ENCODE measurements around the gene ST8SIA1.

The ST8SIA1 gene

GRCh38 chr12:22242726-22243125 lies 91.8 kb downstream of the ST8SIA1 start:
- DNase-seq (ENCODE audit: low spot score), result no peak

- no peak for DNase-seq (ENCODE audit: low spot score)
Measured at GRCh38 chr12:22238211-22238610, 96.3 kb downstream of the ST8SIA1 start.

GRCh38 chr12:22234561-22234960 lies 99.9 kb downstream of the ST8SIA1 start:
- DNase-seq (ENCODE audit: low spot score), result no peak

DNA sequence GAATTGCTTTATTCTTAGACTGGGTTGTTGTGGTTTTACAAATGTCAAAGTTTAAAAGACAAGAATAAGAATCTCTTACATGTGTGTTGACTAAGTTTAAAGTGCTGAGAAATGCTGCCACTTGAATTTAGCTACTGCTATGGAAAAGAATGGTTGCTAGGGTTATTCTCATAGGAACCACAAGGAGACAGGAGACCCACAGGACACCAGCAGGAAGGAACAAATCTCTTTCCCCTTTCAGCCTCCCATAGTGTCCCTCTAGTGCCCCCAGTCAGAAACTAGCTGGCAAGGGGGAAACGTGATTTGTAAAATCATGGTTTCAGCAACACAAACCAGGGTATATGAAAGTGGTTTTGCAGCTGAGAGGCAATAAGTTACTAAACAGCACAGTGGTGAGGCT lies 102.7 kb downstream of the ST8SIA1 start:
- DNase-seq (ENCODE audit: low spot score), result no peak

DNA sequence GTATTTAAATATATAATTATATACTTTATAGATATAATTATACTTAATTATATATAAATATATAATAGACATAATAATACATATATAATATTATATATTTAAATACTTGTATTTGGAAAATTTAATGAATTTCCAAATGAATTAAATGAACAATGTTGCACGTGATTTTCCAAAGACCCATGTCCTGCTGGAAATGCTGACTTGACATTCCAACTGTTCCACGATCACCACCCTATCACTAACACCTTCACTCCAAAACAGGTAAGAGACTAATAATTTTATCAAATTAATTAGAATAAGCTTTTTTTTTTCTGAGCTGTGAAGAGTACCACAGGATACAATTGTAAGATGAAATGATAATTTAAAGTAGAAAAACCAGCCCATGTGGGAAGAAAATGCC lies 103.4 kb downstream of the ST8SIA1 start:
- DNase-seq (ENCODE audit: low spot score), result no peak

GRCh38 chr12:22230280-22230794 lies 104.2 kb downstream of the ST8SIA1 start:
- DNase-seq (ENCODE audit: low spot score), result no peak

DNA sequence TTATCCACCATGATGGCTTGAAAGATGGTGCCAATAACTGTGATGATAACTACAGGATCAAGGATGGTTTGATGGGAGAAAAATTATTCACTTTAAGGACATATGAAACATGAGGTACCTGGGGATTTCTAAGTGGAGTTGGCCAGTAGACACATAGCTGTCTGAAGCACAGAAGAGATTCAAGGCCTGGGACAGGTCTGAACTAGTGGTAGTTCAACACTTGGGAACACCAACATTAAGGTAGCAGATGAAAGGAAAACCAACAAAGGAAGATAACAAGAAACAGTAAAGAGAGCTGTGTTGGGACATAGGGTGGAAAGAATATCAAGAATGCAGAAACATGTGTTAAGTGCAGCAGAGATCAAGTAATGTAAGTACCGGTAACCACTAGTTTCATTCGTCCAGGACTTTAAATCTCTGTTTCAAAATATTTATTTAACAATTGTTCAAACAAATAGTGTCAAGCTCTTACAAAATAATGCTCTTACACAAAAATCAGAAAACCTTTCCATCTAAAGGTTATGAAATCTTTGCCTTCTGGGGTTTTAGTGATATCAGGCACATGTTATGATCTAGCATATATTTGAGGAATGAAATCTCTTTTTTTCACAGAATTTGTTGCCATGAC lies 104.7 kb downstream of the ST8SIA1 start:
- no peak for DNase-seq (ENCODE audit: low spot score)

DNA sequence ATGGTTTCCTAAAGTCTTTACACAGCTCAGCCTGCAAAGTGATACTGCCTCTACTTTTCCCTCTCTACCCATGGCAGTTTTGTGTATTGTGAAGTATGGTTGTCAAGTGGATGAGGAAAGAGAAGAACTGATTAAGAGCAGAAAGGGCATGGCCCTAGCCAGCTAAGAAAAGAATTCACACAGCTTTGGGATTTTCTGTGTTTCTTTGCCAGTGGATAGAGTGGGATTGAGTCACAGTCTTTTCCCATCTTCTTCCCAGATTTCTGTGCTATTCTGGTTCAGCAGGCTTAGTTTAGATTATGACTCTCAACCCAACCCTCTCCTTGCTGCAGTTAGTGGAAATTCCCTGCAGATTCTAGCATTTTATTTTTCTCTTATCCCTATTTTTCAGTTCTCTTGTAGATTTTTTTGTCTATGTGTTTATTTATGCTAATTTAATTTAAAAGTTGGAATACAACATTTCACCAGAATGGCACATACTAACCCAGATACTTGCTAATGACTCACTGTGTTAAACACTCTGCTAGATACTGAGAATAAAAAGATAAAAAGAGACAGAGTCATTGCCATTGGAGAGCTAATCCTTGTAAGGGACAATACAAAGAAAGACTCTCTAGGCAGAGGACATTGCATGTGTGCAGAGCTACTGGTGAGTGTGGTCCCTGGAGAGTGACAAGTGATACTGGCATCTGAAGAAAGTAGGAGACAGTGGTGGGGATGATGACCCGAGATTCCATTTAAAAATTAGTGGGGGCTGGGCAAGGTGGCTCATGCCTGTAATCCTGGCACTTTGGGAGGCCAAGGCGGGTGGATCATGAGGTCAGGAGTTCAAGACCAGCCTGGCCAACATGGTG lies 106.3 kb downstream of the ST8SIA1 start:
- no peak for DNase-seq (ENCODE audit: low spot score)

DNA sequence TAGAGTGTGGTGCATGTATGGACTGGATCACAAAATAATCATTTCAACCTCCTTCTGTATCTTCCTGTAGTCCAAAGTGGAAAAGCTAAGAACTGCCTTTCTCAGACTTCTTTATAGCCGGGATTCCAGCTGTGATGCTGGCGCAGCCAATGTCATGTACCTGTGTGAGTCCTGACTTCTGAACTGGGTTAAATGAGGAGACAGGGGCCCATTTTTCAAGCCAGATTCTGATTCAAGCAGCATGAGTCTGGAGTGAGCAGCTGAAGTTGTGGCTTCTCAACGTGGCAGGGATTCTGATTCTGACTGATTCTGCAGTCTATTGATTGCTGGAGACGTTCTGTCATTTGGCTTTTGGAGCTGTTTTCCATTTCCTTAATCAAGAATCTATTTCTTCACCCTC lies 111.2 kb downstream of the ST8SIA1 start:
- peak; percentile 11 for DNase-seq (ENCODE audit: low spot score)

GRCh38 chr12:22217556-22217955 lies 117.0 kb downstream of the ST8SIA1 start:
- DNase-seq (ENCODE audit: low spot score), result no peak

DNA sequence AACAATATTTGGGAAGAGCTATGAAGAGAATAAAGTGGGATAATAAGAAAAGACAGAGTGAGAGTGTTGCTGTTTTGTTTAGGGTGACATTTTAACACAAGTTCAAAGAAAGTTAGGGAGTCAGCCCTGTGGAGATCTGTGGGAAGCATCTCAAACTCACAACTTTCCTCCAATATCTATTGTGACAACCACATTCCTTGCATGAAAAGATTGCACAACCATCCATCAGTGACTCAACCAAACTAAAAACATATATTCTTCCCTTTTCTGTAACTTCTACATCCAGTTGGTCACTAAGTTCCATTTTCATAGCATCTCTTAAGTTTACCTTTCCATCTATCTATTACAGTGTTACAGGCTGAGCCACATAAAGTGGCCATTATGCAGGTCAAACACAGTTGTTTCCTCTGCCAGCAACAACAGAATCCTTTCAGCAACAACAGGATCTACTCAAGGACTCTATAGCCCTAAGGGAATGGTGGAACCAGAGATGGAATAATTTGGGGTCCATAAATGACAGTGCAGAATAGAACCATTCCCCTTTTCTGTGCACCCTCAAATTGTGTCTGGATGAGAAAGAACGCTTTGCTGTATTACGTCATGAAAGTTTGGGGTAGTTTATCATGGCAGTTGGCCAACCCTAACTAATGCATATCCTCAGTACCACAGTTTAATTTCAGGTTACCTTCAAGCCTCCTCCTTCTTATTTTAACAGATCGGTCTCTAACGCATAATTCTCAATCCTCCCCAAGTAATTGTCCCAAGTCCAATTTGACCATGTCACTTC lies 118.8 kb downstream of the ST8SIA1 start:
- DNase-seq (ENCODE audit: low spot score), result no peak

GRCh38 chr12:22211128-22211527 lies 123.4 kb downstream of the ST8SIA1 start:
- no peak for DNase-seq (ENCODE audit: low spot score)

DNA sequence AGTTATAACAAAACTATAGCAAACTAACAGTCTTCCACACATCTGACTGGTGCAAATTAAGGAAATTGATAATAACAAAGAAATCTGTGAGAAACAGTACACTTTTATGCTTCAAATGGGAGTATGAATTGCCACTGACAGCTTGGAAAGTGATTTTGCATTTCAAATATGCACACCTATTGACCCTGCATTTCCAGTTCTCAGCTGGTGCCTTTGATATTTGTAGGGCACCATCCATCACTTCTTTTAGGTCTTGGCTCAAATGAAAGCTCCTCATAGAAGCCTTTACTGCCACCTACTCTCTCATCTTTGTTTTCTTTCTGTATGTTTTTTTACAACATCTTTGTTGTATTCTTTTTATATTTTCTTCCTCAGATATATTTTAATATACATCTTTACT lies 125.1 kb downstream of the ST8SIA1 start:
- DNase-seq (ENCODE audit: low spot score), result peak; percentile 9

- no peak for DNase-seq (ENCODE audit: low spot score)
Measured at GRCh38 chr12:22206111-22206728, 128.3 kb downstream of the ST8SIA1 start.

GRCh38 chr12:22204391-22204790 lies 130.1 kb downstream of the ST8SIA1 start:
- no peak for DNase-seq (ENCODE audit: low spot score)

DNA sequence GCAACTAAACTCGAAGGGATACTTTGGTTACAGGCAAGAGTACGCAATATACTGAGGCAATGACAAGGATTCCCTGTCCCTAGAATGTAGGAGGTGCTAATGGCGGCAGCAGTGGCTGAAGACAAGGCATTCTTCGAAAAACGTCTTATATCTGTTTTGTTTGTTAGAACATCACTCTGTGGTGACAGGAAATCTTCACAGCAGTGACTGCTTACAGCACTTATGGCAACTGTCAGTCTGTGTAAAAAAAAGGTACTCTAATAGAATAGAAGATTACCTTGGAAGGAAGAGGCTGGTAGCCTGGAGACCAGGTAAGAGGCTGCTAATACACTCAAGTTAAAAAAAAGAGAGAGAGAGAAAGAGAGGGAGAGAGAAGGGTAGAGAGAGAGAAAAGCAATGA lies 131.7 kb downstream of the ST8SIA1 start:
- no peak for DNase-seq (ENCODE audit: low spot score)

DNA sequence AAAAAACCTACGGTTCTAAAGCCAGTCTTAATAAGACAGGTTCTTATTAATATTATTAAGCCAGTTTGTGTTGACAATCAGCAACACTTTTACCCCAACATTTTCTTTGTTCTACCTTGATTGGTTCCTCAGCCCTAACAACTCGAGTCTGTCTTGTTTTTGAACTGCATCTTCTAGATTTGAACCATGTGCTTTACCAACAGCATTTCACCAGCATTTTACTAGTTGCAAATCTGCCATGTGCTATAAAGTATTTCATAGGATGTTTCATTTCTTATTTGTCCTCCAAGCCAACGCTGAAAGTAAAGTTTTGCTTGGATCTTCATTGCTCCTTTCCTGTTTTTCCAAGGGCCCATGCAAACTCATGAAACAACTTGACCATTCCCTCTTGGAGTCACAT lies 133.4 kb downstream of the ST8SIA1 start:
- no peak for DNase-seq (ENCODE audit: low spot score)

DNA sequence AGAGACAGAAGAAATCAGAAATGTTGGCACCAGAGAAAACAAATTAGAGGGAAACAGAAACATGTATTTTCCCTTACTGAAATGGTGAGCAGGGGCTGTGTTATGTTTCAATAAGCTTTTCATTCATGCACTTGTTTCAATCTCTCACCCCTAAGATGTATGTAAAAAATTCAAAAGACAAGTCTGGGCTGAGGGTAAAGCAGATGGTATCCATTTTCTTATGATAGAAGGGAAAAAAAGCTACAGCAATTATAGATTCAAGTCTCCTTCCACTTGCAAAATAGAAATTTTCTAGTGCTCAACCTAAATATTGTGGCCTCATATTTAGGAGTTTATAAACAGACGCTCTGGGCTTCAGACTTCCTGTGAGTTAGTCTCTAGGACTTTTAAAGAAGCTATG lies 138.3 kb downstream of the ST8SIA1 start:
- no peak for DNase-seq (ENCODE audit: low spot score)

- no peak for DNase-seq (ENCODE audit: low spot score)
Measured at GRCh38 chr12:22190969-22191368, 143.5 kb downstream of the ST8SIA1 start.

- DNase-seq (ENCODE audit: low spot score), result no peak
Measured at GRCh38 chr12:22188431-22188830, 146.1 kb downstream of the ST8SIA1 start.

GRCh38 chr12:22180705-22181104 lies 153.8 kb downstream of the ST8SIA1 start:
- no peak for DNase-seq (ENCODE audit: low spot score)

DNA sequence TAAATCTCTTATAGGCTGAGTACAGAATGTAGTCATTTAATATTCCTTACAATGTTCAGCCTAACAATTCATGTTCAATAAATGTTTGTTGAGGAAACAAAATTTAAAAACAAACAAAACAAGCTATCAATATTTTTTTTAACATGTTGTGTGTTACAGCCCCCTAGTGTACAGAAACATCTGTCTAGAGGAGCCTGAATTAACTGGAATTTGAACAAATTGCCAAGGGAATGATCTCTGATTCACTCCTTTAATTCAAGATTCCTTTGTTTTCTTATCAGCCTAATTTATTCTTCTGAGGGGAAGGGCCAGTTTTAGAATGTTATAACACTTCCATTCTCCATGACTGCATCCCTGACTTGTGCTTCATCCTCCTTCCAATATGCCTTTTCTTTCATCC lies 161.3 kb downstream of the ST8SIA1 start:
- DNase-seq (ENCODE audit: low spot score), result no peak
